OCI-LY1 (cell line): ENCODE data around the gene RAPGEF1.

Experiments
- CTCF ChIP-seq: fragments of 200-600 bp; sonication (generic), shearing (Covaris generic); IDR thresholded peaks from 2 replicates; pipeline ENCODE4 v1.5.1; 2017; ENCODE audit warnings: mild to moderate bottlenecking, antibody characterized with exemption, low read length, moderate library complexity, mixed read lengths
- EZH2 ChIP-seq: fragments of 200-600 bp; sonication (generic), shearing (Covaris generic); IDR thresholded peaks from 2 replicates; pipeline ENCODE4 v1.8.0; 2017; ENCODE audit warnings: borderline replicate concordance, mixed run types, mild to moderate bottlenecking, antibody characterized with exemption, low read length, moderate library complexity, mixed read lengths

- TF ChIP-seq CTCF (no peak), EZH2 (no peak)
Measured at GRCh38 chr9:131618071-131618479, 121.8 kb downstream of the RAPGEF1 start.
